ENCODE results near the gene PNMA6E.
"Not testable (repeated sequence)": the region's sequence is repeated elsewhere in the genome, so short reads cannot be mapped to it uniquely, and the experiment has no call there.

Gene PNMA6E

GRCh38 chrX:153384973-153385372, 16.2 kb downstream of the PNMA6E start:
- not testable (repeated sequence) for DNase-seq (ENCODE audit: low read depth)

- no peak for DNase-seq (ENCODE audit: low read depth)
Observed at GRCh38 chrX:153384390-153384789, 16.8 kb downstream of the PNMA6E start.

- no peak for DNase-seq (ENCODE audit: low read depth)
Observed at GRCh38 chrX:153382563-153383482, 18.3 kb downstream of the PNMA6E start.

GRCh38 chrX:153381684-153382532, 19.2 kb downstream of the PNMA6E start:
- no peak for DNase-seq (ENCODE audit: low read depth)

- DNase-seq (ENCODE audit: low read depth), result no peak
Observed at GRCh38 chrX:153380691-153381090, 20.5 kb downstream of the PNMA6E start.

DNA sequence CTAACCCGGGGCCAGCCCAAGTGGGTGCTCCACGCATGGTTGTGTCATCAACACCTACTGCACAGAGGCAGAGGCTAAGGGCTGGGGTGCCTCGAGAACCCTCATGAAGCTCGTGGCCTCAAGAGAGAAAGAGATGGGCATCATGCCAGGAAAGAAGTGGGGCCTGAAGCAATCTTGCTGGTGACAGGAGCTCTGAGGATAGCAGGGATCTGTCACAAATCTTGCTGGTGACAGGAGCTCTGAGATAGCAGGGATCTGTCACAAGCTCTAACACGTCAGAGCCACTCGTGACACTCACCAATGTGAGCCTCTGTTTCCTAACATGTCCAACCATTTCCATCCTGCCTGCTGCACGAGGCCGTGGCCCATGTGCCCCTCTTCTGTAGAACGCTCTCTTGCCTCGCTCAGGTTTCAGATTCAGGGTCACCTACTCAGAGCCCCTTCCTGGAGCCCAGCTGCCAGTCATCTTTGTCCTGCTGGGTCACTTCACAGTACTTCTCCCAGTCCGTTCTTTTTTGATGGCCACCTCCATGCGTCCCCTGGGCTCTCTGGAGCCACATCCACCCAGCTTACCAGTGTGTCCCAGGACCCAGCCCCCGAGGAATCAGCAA, 21.1 kb downstream of the PNMA6E start:
- no peak for DNase-seq (ENCODE audit: low read depth)

- DNase-seq (ENCODE audit: low read depth), result no peak
Observed at GRCh38 chrX:153379508-153379907, 21.6 kb downstream of the PNMA6E start.

- no peak for DNase-seq (ENCODE audit: low read depth)
Observed at GRCh38 chrX:153378607-153379006, 22.5 kb downstream of the PNMA6E start.

DNA sequence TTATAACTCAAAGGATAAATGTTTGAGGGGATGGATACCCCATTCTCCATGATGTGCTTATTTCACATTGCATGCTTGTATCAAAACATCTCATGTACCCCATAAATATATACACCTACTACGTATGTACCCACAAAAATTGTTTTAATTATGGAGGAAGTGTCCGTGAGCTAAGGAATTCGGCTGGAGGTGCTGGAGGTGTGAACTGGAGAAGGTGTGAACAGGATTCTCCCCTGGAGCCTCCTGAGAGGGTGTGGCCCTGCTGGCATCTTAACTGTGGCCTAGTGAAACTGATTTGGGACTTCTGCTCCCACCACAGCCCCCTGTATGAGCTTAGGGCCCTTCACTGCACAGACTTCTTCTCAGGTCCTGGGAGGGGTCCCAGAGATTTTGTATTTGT, 23.4 kb downstream of the PNMA6E start:
- DNase-seq (ENCODE audit: low read depth), result no peak

- DNase-seq (ENCODE audit: low read depth), result no peak
Observed at GRCh38 chrX:153375571-153375970, 25.6 kb downstream of the PNMA6E start.

DNA sequence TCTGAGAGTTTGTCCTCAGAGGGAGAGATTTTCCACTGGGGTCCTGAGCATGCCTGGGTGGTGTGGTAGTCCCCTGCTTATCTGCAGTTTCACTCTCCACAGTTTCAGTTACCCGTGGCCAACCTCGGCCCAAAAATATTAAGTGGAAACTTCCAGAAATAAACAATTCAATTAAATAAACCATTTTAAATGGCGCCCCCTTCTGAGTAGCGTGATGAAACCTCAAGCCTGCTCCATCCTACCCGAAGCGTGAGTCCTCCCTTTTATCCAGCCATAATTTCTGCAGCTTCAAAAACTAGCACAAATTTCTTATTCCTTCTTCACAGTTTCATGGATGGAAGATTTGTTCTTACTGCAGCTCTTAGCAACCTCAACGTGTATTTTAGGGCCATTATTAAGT, 26.7 kb downstream of the PNMA6E start:
- no peak for DNase-seq (ENCODE audit: low read depth)

GRCh38 chrX:153372949-153373348, 28.2 kb downstream of the PNMA6E start:
- DNase-seq (ENCODE audit: low read depth), result no peak

DNA sequence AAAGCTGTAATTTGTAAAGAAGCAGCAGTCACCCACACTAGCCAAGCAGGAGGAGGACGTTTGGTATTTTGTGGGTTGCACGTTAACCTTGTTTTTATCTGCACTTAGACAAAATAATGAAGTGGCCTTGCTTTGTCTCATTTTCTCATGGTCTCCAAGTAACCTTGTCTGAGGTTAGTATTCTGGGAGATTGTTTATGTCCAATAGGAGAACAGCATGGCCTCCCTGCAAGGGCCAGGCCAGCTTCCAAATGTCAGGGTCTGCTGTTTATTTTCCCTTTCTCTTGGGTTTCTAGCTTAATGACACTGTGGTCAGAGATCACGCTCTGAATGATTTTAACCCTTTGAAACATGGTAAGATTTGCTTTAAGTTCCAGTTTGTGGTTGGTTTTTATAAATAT, 29.9 kb downstream of the PNMA6E start:
- no peak for DNase-seq (ENCODE audit: low read depth)

- no peak for DNase-seq (ENCODE audit: low read depth)
Observed at GRCh38 chrX:153370293-153371055, 30.7 kb downstream of the PNMA6E start.

- DNase-seq (ENCODE audit: low read depth), result no peak
Observed at GRCh38 chrX:153366878-153367538, 34.1 kb downstream of the PNMA6E start.

DNA sequence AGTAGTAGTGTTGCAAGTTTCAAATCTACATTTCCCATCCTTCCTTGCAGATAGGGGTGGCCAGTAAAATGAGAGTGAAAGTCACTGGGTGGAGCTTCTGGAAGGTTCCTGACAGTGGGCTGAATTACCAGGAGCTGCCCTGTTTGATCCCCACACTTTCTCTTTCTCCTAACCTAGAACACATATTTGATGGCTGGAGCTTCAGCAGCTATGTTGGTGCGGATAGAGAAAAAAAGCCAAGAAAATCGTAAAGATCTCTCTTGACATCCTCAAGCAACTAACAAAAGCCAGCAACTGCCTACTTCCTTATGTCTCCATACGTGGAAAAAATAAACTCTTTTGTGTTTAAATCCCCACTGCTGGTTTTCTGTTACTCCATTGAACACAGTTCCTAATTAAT, 35.0 kb downstream of the PNMA6E start:
- DNase-seq (ENCODE audit: low read depth), result no peak

GRCh38 chrX:153365670-153366069, 35.5 kb downstream of the PNMA6E start:
- no peak for DNase-seq (ENCODE audit: low read depth)

- DNase-seq (ENCODE audit: low read depth), result no peak
Observed at GRCh38 chrX:153361781-153362397, 39.3 kb downstream of the PNMA6E start.

- no peak for DNase-seq (ENCODE audit: low read depth)
Observed at GRCh38 chrX:153357877-153358276, 43.3 kb downstream of the PNMA6E start.

DNA sequence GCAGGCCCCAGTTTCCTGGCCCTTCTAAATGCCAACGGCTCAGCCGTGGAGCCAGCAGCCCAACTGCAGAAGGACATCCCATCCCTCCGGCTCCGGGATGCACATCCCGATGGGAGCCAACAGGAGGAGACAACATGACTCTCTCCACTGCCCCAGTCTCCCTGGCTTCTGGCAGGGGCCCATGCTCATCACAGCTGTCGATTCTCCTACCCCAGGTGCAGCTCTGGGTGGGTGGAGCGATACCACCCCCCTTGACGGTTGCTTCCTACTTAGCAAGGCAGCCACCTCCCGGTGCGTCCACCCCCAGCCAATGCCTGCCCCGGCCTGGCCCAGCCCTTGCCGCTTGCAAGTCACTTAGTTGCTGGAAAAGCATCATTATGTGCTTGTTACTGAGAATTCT, 47.7 kb downstream of the PNMA6E start:
- DNase-seq (ENCODE audit: low read depth), result no peak

DNA sequence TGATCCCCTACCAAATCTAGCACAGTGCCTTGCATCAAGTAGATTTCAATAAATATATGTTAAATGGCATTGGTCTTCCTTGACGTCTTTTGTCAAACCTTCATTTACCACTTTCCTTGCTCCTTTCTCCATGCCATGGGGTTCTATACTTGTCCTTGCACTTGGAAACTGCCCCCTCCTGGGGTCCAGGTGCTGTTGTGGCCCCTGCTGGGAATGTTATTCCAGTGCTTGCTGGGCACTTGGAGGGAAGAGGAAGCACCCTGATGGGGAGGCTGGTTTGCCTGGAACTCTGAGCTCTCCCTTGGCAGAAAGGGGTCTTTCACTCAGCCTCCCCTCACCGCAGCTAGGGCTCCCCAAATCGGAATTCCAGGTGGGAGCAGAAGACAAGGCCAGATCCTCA, 48.3 kb downstream of the PNMA6E start:
- no peak for DNase-seq (ENCODE audit: low read depth)

All from T follicular helper cell (primary cell).